ENCODE results near the gene GRAPL.
"Not testable (repeated sequence)": the region's sequence is repeated elsewhere in the genome, so short reads cannot be mapped to it uniquely, and the experiment has no call there.

Gene GRAPL

GRCh38 chr17:19189781-19190405, 62.5 kb downstream of the GRAPL start:
- DNase-seq = not testable (repeated sequence)

GRCh38 chr17:19196382-19197204, 69.2 kb downstream of the GRAPL start:
- not testable (repeated sequence) for DNase-seq

GRCh38 chr17:19202448-19202847, 75.1 kb downstream of the GRAPL start:
- DNase-seq = not testable (repeated sequence)

- DNase-seq = not testable (repeated sequence)
Measured at GRCh38 chr17:19203429-19203828, 76.0 kb downstream of the GRAPL start.

Measured in T-helper 9 cell (primary cell).